Epithelial cell of esophagus (primary cell): Measurements from ENCODE around the gene CENPU.

Experiments
- DNase-seq: peaks from one replicate; pipeline ENCODE4 v3.0.0; 2010; ENCODE audit warnings: low read depth
- H3K4me3 ChIP-seq: 2 replicates; pipeline ENCODE4 v1.5.1; 2011; ENCODE audit warnings: mild to moderate bottlenecking, low read length, control low read depth
- CTCF ChIP-seq: IDR thresholded peaks from 2 replicates; pipeline ENCODE4 v1.5.1; 2011; ENCODE audit warnings: low read depth, mild to moderate bottlenecking, low read length, control low read depth, inconsistent platforms; ENCODE audit not compliant: insufficient read depth; ENCODE audit errors: missing control alignments

CENPU gene

DNA sequence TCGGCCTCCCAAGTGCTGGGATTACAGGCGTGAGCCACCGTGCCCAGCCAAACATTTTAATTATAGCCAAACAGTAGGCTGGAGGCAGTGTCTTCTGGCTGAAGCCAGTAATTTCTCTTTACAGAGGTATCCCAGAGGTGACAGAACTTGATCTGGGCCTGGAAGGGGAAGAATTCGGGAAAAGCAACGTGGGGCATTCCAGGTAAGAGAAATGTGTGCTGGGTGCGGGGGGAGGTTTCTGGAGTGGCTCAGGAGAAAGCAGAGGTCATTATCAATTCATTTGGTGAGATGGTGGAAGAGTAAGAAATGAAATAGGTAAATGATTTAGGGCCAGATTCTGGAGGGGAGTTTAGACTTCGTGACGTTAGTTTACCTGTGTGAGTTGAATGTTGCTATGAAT is 82.0 kb downstream of the CENPU start:
- H3K4me3 ChIP-seq, result no peak overlapping the region
- no peak for DNase-seq
- TF ChIP-seq CTCF, result no peak

- no peak for TF ChIP-seq CTCF
- peak; percentile 48 for DNase-seq
- H3K4me3 ChIP-seq, result peak overlapping the region; percentile 72
These were observed 83.7 kb downstream of the CENPU start for GRCh38 chr4:184649971-184650855.

DNA sequence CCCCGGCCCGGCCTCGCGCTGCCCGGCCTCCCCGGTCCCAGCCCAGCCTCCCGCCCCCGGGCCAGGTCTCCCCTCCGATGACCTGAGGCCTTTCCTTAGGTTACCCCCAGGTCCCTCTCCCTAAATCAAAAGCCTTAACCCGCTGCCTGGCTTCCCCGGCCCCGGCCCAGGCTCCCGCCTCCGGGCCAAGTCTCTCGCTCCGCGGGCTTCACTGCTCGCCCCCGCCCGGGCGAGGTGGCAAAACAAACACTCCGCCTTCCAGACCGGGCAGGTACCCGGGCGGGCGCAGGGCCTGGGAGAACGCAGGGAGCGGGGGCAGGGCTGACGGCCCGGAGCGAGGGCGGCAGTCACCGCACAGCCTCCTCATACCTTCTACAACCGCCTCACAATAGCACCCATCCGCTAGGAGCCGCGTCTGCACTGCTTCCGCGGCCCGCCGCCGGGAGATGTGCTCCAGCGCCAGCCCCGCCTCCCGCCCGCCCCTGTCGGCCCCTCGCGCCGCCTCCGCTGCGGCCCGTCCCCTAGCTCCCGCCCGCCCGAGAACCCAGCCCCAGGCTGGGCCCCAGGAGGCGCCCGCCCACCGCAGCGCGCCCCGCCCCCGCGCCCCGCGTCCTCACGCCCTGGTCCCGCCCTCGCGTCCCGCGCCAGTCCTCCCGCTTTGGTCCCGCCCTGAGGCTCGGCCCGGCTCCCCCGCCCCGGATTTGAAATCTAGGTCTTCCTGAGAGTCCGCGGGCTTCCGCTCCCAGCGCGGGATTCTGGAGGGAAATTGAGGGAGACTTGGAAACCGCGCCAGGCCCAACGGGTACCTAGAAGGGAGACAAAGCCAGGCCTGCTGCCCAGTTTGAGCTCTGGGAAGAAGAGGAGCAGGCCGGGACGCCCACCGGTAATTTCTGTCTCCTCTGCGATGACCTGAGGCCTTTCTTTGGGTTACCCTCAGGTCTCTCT is 84.6 kb downstream of the CENPU start, which contains the start of the genes CASP3 and PRIMPOL:
CASP3 (minus strand) TSS at position 422 of the 945 bp plus-strand sequence. CDS start 10,994 bp downstream, outside the sequence.
PRIMPOL (plus strand) TSS at position 713 of the 945 bp plus-strand sequence. CDS start 7,403 bp downstream, outside the sequence.
- peak within 1 kb of the TSS; percentile 72 for H3K4me3 ChIP-seq
- peak; percentile 96 for DNase-seq
- TF ChIP-seq CTCF, result peak; percentile 23

- DNase-seq, result peak; percentile 76
- peak; percentile 24 for TF ChIP-seq CTCF
- H3K4me3 ChIP-seq, result peak overlapping the region; percentile 64
These were observed 85.4 kb downstream of the CENPU start for GRCh38 chr4:184648313-184649025.

- no peak for TF ChIP-seq CTCF
- H3K4me3 ChIP-seq, result peak overlapping the region; percentile 64
These were observed 85.9 kb downstream of the CENPU start for GRCh38 chr4:184648054-184648312.

GRCh38 chr4:184647266-184648053 is 86.4 kb downstream of the CENPU start:
- H3K4me3 ChIP-seq, result peak overlapping the region; percentile 64
- TF ChIP-seq CTCF, result no peak
- DNase-seq, result peak; percentile 29

More at GRCh38 chr4:184648054-184648312, 85.9 kb downstream of the CENPU start:
- no peak for DNase-seq
